Measurements from ENCODE around the gene DACT1. TPM values are rescaled to one million over a fixed set of nuclear protein-coding genes. Genes with fewer than 3 reads are reported as not detected.

The DACT1 gene
- total and polyA plus RNA-seq, 12 donors = 1.1 to 5.5 (median 2.2) TPM

- Histone ChIP-seq H3K27ac (no peak overlapping the region), H3K4me3 (no peak overlapping the region), H3K9me3 (no peaks in the 10 kb centered on the region), H3K36me3 (no peaks in the 10 kb centered on the region), H3K4me1 (peaks cover 0 to 11% (median 0%) of the 10 kb centered on the region in 9 donors), H3K27me3 (no peaks in the 10 kb centered on the region)
- DNase-seq (no peak), ATAC-seq (no peak)
- 92 to 97% methylated on average over 1 of the region's 1 CpG for WGBS, 2 donors
- no peak for TF ChIP-seq CTCF (IDR thresholded peaks at IDR 0.05)
- intact Hi-C loops (cut with DNase I) = no loop called here
These were observed 33.3 kb downstream of the DACT1 start for GRCh38 chr14:58671024-58671423.

GRCh38 chr14:58671436-58671835 lies 33.7 kb downstream of the DACT1 start:
- Histone ChIP-seq H3K27me3 (no peaks in the 10 kb centered on the region), H3K27ac (no peak overlapping the region), H3K4me3 (no peak overlapping the region), H3K36me3 (no peaks in the 10 kb centered on the region), H3K4me1 (peaks cover 0 to 11% (median 0%) of the 10 kb centered on the region in 9 donors), H3K9me3 (no peaks in the 10 kb centered on the region)
- intact Hi-C loops (cut with DNase I) = no loop called here
- TF ChIP-seq CTCF (IDR thresholded peaks at IDR 0.05) = no peak
- ATAC-seq (no peak), DNase-seq (no peak)
- WGBS, 2 donors = 76 to 85% methylated on average over 4 of the region's 4 CpGs

GRCh38 chr14:58673722-58674121 lies 36.0 kb downstream of the DACT1 start:
- Histone ChIP-seq H3K36me3 (no peaks in the 10 kb centered on the region), H3K27ac (no peak overlapping the region), H3K9me3 (no peaks in the 10 kb centered on the region), H3K4me1 (peaks cover 0 to 9% (median 0%) of the 10 kb centered on the region in 9 donors), H3K27me3 (no peaks in the 10 kb centered on the region), H3K4me3 (no peak overlapping the region)
- no peak for TF ChIP-seq CTCF (IDR thresholded peaks at IDR 0.05)
- DNase-seq = no peak
- 91% methylated on average over 2 of the region's 2 CpGs for WGBS, 2 donors
- intact Hi-C loops (cut with DNase I) = no loop called here
- no peak for ATAC-seq

GRCh38 chr14:58677001-58677400 lies 39.2 kb downstream of the DACT1 start:
- Histone ChIP-seq H3K4me3 (no peak overlapping the region), H3K36me3 (no peaks in the 10 kb centered on the region), H3K27me3 (no peaks in the 10 kb centered on the region), H3K4me1 (no peaks in the 10 kb centered on the region), H3K27ac (no peak overlapping the region), H3K9me3 (no peaks in the 10 kb centered on the region)
- 76 to 79% methylated on average over 5 of the region's 5 CpGs for WGBS, 2 donors
- intact Hi-C loops (cut with DNase I) = no loop called here
- TF ChIP-seq CTCF (IDR thresholded peaks at IDR 0.05) = no peak
- ATAC-seq (no peak), DNase-seq (no peak)

Data from heart right ventricle (tissue), 16 donors.